SU-DHL-6 (cell line): ENCODE results near the gene PLEKHM2.

ENCODE experiments used
- H2AFZ ChIP-seq: fragments of 200-600 bp; sonication (generic); 2 replicates; pipeline ENCODE4 v1.6.1; 2014; ENCODE audit warnings: low read depth, mild to moderate bottlenecking, moderate library complexity, mixed read lengths, antibody characterized with exemption, low read length; ENCODE audit not compliant: severe bottlenecking
- H3F3A ChIP-seq: fragments of 200-600 bp; shearing (Covaris generic); 2 replicates; pipeline ENCODE4 v1.6.0; 2016; ENCODE audit warnings: antibody characterized with exemption, mild to moderate bottlenecking; ENCODE audit not compliant: insufficient read depth
- H3K27ac ChIP-seq: fragments of 200-600 bp; sonication (generic); 2 replicates; pipeline ENCODE4 v1.5.1; 2016; ENCODE audit warnings: low read depth, mild to moderate bottlenecking, low read length, moderate library complexity, mixed read lengths
- H3K27me3 ChIP-seq: fragments of 200-600 bp; sonication (generic), shearing (Covaris generic); 2 replicates; pipeline ENCODE4 v1.6.0; 2014; ENCODE audit warnings: mild to moderate bottlenecking, low read length
- H3K36me3 ChIP-seq: fragments of 200-600 bp; sonication (generic); 2 replicates; pipeline ENCODE4 v1.6.1; 2014; ENCODE audit warnings: mild to moderate bottlenecking, low read length, mixed read lengths
- H3K4me2 ChIP-seq: fragments of 300-600, 200-600 bp; shearing (Covaris generic), sonication (generic); 2 replicates; pipeline ENCODE4 v1.6.0; 2014; ENCODE audit warnings: low read length, low read depth, mild to moderate bottlenecking; ENCODE audit not compliant: poor library complexity, severe bottlenecking
- H3K4me3 ChIP-seq: fragments of 200-600 bp; sonication (generic); 2 replicates; pipeline ENCODE4 v1.5.1; 2014; ENCODE audit warnings: antibody characterized with exemption, low read length, mild to moderate bottlenecking, mixed read lengths; ENCODE audit not compliant: insufficient read depth, poor library complexity, severe bottlenecking
- H3K79me2 ChIP-seq: fragments of 200-600 bp; sonication (generic); 2 replicates; pipeline ENCODE4 v1.6.1; 2014; ENCODE audit warnings: mild to moderate bottlenecking, low read length, moderate library complexity; ENCODE audit not compliant: insufficient read depth
- H3K9ac ChIP-seq: fragments of 200-600 bp; sonication (generic); 2 replicates; pipeline ENCODE4 v1.7.0; 2014; ENCODE audit warnings: mild to moderate bottlenecking, low read length
- H3K9me2 ChIP-seq: fragments of 200-600 bp; sonication (generic); replicated peaks from 2 replicates; pipeline ENCODE4 v1.6.1; 2014; ENCODE audit warnings: low read length; ENCODE audit not compliant: insufficient read depth
- H3K9me3 ChIP-seq: fragments of 200-600 bp; sonication (generic); 2 replicates; pipeline ENCODE4 v1.6.1; 2014; ENCODE audit warnings: low read length, mixed read lengths; ENCODE audit not compliant: insufficient read depth
- H4K20me1 ChIP-seq: fragments of 200-600 bp; sonication (generic); 2 replicates; pipeline ENCODE4 v1.6.1; 2014; ENCODE audit warnings: low read depth, mild to moderate bottlenecking, antibody characterized with exemption, low read length, moderate library complexity, mixed read lengths
- CTCF ChIP-seq: fragments of 200-600 bp; sonication (generic); IDR thresholded peaks from one replicate; pipeline ENCODE4 v1.5.1; 2017; ENCODE audit warnings: antibody characterized with exemption, mild to moderate bottlenecking, low read length, moderate library complexity; ENCODE audit not compliant: insufficient read depth, poor library complexity, severe bottlenecking
- EZH2phosphoT487 ChIP-seq: fragments of 200-600 bp; sonication (generic), shearing (Covaris generic); conservative IDR thresholded peaks from 2 replicates; pipeline ENCODE4 v1.6.1; 2018; ENCODE audit warnings: mild to moderate bottlenecking, antibody characterized with exemption, low read length, moderate library complexity, mixed read lengths

The PLEKHM2 gene

GRCh38 chr1:15690317-15690716 is 6.2 kb downstream of the PLEKHM2 start:
- Histone ChIP-seq H3K36me3 (no peaks in the 10 kb centered on the region), H3K9ac (no peak overlapping the region), H3K27ac (no peak overlapping the region), H3K9me2 (no peaks in the 10 kb centered on the region), H3K4me2 (no peak overlapping the region), H3K27me3 (no peaks in the 10 kb centered on the region), H3K4me3 (no peak overlapping the region), H2AFZ (no peak overlapping the region), H4K20me1 (no peaks in the 10 kb centered on the region), H3K79me2 (peaks cover 73% of the 10 kb centered on the region), H3K9me3 (no peaks in the 10 kb centered on the region), H3F3A (peaks cover 10% of the 10 kb centered on the region; the same call in 1 of the 2 replicates)
- no peak for TF ChIP-seq CTCF
- no peak for TF ChIP-seq EZH2phosphoT487

- Histone ChIP-seq H3K27me3 (no peaks in the 10 kb centered on the region), H3K9me2 (no peaks in the 10 kb centered on the region), H3K27ac (no peak overlapping the region), H3K4me2 (no peak overlapping the region), H4K20me1 (no peaks in the 10 kb centered on the region), H3K9me3 (no peaks in the 10 kb centered on the region), H3K36me3 (no peaks in the 10 kb centered on the region), H3F3A (0 out of 2 replicates have a peak, but pooled peaks cover 5% of the 10 kb centered on the region), H3K4me3 (no peak overlapping the region), H2AFZ (no peak overlapping the region), H3K79me2 (peaks cover 68% of the 10 kb centered on the region), H3K9ac (no peak overlapping the region)
- no peak for TF ChIP-seq CTCF
- no peak for TF ChIP-seq EZH2phosphoT487
Measured at GRCh38 chr1:15691434-15692032, 7.4 kb downstream of the PLEKHM2 start.

- Histone ChIP-seq H3K9me2 (no peaks in the 10 kb centered on the region), H3K79me2 (peaks cover 64% of the 10 kb centered on the region)
Measured at GRCh38 chr1:15692121-15692682, 8.1 kb downstream of the PLEKHM2 start.

More at GRCh38 chr1:15692121-15692682, 8.1 kb downstream of the PLEKHM2 start:
- peaks cover 7% of the 10 kb centered on the region for H3F3A ChIP-seq
- TF ChIP-seq CTCF: no peak
- TF ChIP-seq EZH2phosphoT487: no peak
- no peak overlapping the region for H3K27ac ChIP-seq
- H3K9ac ChIP-seq: no peak overlapping the region
- no peaks in the 10 kb centered on the region for H3K9me3 ChIP-seq
- H2AFZ ChIP-seq: no peak overlapping the region
- H4K20me1 ChIP-seq: no peaks in the 10 kb centered on the region
- H3K27me3 ChIP-seq: no peaks in the 10 kb centered on the region
- H3K4me2 ChIP-seq: no peak overlapping the region
- no peak overlapping the region for H3K4me3 ChIP-seq
- no peaks in the 10 kb centered on the region for H3K36me3 ChIP-seq
